ENCODE measurements around the gene HMBS.
"Not testable (repeated sequence)": the region's sequence is repeated elsewhere in the genome, so short reads cannot be mapped to it uniquely, and the experiment has no call there.

DNA sequence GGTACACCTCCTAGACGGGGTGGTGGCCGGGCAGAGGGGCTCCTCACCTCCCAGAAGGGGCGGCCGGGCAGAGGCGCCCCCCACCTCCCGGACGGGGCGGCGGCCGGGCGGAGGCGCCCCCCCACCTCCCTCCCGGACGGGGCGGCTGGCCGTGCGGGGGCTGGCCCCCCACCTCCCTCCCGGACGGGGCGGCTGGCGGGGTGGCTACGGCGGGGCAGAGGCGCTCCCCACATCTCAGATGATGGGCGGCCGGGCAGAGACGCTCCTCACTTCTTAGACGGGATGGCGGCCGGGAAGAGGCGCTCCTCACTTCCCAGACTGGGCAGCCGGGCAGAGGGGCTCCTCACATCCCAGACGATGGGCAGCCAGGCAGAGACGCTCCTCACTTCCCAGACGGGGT lies 25.6 kb upstream of the HMBS start:
- TF ChIP-seq EZH2phosphoT487 (IDR thresholded peaks at IDR 0.05; ENCODE audit: low read depth, severe bottlenecking, unreplicated experiment); EZH2 (IDR thresholded peaks at IDR 0.05; ENCODE audit: borderline replicate concordance): not testable (repeated sequence)
- TF ChIP-seq, protein P1, sequence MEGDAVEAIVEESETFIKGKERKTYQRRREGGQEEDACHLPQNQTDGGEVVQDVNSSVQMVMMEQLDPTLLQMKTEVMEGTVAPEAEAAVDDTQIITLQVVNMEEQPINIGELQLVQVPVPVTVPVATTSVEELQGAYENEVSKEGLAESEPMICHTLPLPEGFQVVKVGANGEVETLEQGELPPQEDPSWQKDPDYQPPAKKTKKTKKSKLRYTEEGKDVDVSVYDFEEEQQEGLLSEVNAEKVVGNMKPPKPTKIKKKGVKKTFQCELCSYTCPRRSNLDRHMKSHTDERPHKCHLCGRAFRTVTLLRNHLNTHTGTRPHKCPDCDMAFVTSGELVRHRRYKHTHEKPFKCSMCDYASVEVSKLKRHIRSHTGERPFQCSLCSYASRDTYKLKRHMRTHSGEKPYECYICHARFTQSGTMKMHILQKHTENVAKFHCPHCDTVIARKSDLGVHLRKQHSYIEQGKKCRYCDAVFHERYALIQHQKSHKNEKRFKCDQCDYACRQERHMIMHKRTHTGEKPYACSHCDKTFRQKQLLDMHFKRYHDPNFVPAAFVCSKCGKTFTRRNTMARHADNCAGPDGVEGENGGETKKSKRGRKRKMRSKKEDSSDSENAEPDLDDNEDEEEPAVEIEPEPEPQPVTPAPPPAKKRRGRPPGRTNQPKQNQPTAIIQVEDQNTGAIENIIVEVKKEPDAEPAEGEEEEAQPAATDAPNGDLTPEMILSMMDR (IDR thresholded peaks at IDR 0.05; ENCODE audit: poor library complexity) = not testable (repeated sequence)
